Tibial nerve (tissue), 4 donors: ENCODE results near the gene AOAH.

Experiments used
- EP300 ChIP-seq, 2 donors: sonication (generic); formaldehyde crosslinking; IDR thresholded peaks; one replicate each; pipeline ENCODE4 v1.6.1; 2017; ENCODE audit warnings: antibody characterized with exemption in 2 of 2, mild to moderate bottlenecking in 1 of 2
- POLR2A ChIP-seq, 2 donors: fragments of 450-650 bp; IDR thresholded peaks; one replicate each; pipeline ENCODE4 v1.6.1; 2017; ENCODE audit warnings: antibody characterized with exemption in 2 of 2, mild to moderate bottlenecking in 2 of 2, moderate library complexity in 2 of 2
- TF ChIP-seq, protein P1 (sequence below), 5 experiments: fragments of 200-600 bp in 3 of 5; fragments of 450-650 bp in 2 of 5; sonication (generic) in 3 of 5; IDR thresholded peaks; one replicate each; pipeline ENCODE4 v1.5.1; 2016 to 2019; ENCODE audit warnings: antibody characterized with exemption in 5 of 5, mild to moderate bottlenecking in 3 of 5, moderate library complexity in 2 of 5

DNA sequence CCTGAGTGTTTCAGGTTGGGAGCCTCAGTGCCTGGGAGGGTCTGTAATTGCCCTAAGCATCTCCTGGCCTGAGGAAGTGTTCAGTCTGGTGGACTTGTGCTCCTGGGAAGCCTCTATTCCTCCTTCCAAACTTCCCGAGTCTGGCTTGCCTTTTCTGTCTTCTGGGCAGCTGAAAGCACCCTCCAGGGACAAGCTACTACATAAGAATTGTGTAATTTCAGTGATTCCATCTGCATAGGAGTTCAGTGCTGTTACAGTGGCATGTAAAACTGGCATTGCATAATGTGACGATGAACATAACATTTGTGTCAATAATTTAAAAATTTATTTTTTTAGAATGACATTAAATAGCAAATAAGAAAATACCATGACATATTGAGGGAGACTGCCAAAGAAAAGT, 109.3 kb downstream of the AOAH start:
- TF ChIP-seq POLR2A (IDR thresholded peaks at IDR 0.05) (no peak), EP300 (IDR thresholded peaks at IDR 0.05) (no peak)
- TF ChIP-seq, protein P1, sequence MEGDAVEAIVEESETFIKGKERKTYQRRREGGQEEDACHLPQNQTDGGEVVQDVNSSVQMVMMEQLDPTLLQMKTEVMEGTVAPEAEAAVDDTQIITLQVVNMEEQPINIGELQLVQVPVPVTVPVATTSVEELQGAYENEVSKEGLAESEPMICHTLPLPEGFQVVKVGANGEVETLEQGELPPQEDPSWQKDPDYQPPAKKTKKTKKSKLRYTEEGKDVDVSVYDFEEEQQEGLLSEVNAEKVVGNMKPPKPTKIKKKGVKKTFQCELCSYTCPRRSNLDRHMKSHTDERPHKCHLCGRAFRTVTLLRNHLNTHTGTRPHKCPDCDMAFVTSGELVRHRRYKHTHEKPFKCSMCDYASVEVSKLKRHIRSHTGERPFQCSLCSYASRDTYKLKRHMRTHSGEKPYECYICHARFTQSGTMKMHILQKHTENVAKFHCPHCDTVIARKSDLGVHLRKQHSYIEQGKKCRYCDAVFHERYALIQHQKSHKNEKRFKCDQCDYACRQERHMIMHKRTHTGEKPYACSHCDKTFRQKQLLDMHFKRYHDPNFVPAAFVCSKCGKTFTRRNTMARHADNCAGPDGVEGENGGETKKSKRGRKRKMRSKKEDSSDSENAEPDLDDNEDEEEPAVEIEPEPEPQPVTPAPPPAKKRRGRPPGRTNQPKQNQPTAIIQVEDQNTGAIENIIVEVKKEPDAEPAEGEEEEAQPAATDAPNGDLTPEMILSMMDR (IDR thresholded peaks at IDR 0.05) = no peak
